Cardiac muscle cell (in vitro differentiated cells and primary cell): ENCODE measurements around the gene ZNF556. TPM values are rescaled to one million over a fixed set of nuclear protein-coding genes. Genes with fewer than 3 reads are reported as not detected.
"Not testable (repeated sequence)": the region's sequence is repeated elsewhere in the genome, so short reads cannot be mapped to it uniquely, and the experiment has no call there.

Experiments used
- DNase-seq, 2 donors: peaks; one replicate each; pipeline versions ENCODE4 v3.0.0 to v3.0.0-alpha.2; 2010 to 2017; ENCODE audit warnings: low read depth in 1 of 2, low spot score in 1 of 2
- H3K27ac ChIP-seq: fragments of 200-600 bp; sonication (generic); 2 replicates; pipeline ENCODE4 v1.5.1; 2016
- H3K27me3 ChIP-seq: fragments of 200-600 bp; sonication (generic); 2 replicates; pipeline ENCODE4 v1.6.0; 2016; ENCODE audit warnings: control low read depth
- H3K36me3 ChIP-seq: fragments of 200-600 bp; sonication (generic); 2 replicates; pipeline ENCODE4 v1.5.1; 2016; ENCODE audit warnings: control low read depth
- H3K4me1 ChIP-seq: fragments of 200-600 bp; sonication (generic); 2 replicates; pipeline ENCODE4 v1.8.1; 2017; ENCODE audit warnings: low read depth, mild to moderate bottlenecking, mixed run types
- H3K4me3 ChIP-seq: fragments of 200-600 bp; sonication (generic); 2 replicates; pipeline ENCODE4 v1.5.1; 2016; ENCODE audit warnings: mild to moderate bottlenecking
- H3K9me3 ChIP-seq: fragments of 200-600 bp; sonication (generic); 2 replicates; pipeline ENCODE4 v1.5.1; 2017; ENCODE audit warnings: low read depth, mild to moderate bottlenecking, control low read depth
- polyA plus RNA-seq: library from polyadenylated mRNA; unstranded; fragments of >200 nt; fragmentation: Nextera tagmentation; extraction: Ambion mirVana; gene quantifications from 2 replicates; pipeline ENCODE4 v1.2.1, GENCODE V29; 2016
- total RNA-seq: library from RNA; depleted of rRNA; stranded (reverse); fragments of >200 nt; gene quantifications from 2 replicates; pipeline ENCODE4 v1.2.3, GENCODE V29; 2016
- TF ChIP-seq, protein P1 (sequence below): IDR thresholded peaks from 2 replicates; pipeline ENCODE4 v1.5.1; 2012; ENCODE audit warnings: low read depth, mild to moderate bottlenecking, low read length

The ZNF556 gene
- total and polyA plus RNA-seq, 2 experiments from 2014 or later: 0.09 to 0.21 TPM

DNA sequence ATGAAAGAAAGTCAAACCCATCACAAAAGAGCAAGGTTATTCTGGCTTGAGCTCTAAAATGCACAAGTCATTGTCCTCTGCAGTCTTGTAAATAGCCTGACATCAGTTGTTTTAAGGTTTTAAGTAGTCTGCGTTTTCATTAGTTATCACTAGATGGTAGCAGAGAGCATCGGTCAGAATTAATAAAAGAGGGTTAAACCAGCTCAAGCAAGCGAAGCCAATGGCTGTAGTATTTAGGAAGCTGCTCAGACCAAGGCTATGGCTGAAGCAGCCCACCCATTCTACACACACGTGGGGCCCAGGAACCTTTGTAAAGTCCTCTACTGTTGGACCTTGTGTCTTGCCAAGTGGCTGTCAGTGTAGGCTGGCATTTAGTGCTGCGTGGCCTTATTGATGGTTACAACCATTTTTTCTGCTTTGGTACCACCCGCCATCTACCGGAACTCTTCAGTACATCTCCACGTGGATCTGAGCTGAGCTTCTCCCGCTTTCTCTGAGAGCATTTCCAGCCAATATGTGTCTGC, 20.3 kb downstream of the ZNF556 start:
- Histone ChIP-seq H3K9me3 (no peaks in the 10 kb centered on the region), H3K36me3 (no peaks in the 10 kb centered on the region), H3K4me3 (no peak overlapping the region), H3K27me3 (no peaks in the 10 kb centered on the region), H3K4me1 (no peaks in the 10 kb centered on the region), H3K27ac (no peak overlapping the region)
- peak; percentile 72 to 82 for DNase-seq
- TF ChIP-seq, protein P1, sequence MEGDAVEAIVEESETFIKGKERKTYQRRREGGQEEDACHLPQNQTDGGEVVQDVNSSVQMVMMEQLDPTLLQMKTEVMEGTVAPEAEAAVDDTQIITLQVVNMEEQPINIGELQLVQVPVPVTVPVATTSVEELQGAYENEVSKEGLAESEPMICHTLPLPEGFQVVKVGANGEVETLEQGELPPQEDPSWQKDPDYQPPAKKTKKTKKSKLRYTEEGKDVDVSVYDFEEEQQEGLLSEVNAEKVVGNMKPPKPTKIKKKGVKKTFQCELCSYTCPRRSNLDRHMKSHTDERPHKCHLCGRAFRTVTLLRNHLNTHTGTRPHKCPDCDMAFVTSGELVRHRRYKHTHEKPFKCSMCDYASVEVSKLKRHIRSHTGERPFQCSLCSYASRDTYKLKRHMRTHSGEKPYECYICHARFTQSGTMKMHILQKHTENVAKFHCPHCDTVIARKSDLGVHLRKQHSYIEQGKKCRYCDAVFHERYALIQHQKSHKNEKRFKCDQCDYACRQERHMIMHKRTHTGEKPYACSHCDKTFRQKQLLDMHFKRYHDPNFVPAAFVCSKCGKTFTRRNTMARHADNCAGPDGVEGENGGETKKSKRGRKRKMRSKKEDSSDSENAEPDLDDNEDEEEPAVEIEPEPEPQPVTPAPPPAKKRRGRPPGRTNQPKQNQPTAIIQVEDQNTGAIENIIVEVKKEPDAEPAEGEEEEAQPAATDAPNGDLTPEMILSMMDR: peak; percentile 65

DNA sequence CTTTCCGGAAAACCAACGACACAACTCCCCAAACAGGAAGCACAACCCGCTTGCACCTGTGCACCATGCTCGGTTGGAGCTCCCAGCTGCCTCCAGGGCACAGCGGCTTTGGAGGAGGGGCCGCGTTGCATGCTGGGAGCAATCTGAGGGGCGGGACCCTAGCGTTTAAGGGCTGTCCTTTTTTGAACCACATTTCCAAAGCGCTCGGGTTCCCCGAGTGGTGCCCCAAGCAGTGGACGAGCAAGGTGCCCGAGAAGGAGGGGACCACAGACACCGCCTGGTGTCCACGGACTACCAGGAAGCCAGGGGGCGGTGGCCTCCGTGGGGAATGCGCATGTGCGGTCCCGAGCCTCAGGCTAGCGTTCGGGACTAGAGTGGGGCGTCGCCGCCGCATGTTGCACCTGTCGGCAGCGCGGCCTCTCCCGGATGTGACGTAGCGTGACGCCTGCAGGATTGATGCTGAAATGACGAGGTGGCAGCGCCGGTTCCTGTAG, 21.6 kb downstream of the ZNF556 start:
- H3K36me3 ChIP-seq: no peaks in the 10 kb centered on the region
- no peak for DNase-seq
- no peaks in the 10 kb centered on the region for H3K27me3 ChIP-seq
- no peaks in the 10 kb centered on the region for H3K4me1 ChIP-seq
- H3K9me3 ChIP-seq: no peaks in the 10 kb centered on the region
- H3K27ac ChIP-seq: no peak overlapping the region
- no peak overlapping the region for H3K4me3 ChIP-seq
- TF ChIP-seq, protein P1: no peak

DNA sequence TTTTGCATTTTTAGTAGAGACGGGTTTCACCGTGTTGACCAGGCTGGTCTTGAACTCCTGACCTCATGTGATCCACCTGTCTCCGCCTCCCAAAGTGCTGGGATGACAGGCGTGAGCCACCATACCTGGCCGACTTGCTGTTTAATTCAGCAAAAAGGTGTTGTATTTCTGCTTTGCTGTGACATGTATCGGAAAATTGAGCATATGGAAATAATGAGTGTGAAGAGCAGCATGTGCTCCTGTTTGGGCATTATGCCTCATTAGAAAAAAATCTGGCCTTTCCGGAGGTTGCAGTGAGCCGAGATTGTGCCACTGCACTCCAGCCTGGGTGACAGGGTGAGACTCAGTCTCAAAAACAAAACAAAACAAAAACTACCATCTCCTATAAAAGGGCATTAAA, 23.4 kb downstream of the ZNF556 start:
- DNase-seq, H3K27ac ChIP-seq, H3K4me1 ChIP-seq, H3K9me3 ChIP-seq, H3K36me3 ChIP-seq, H3K4me3 ChIP-seq, H3K27me3 ChIP-seq: not testable (repeated sequence)

DNA sequence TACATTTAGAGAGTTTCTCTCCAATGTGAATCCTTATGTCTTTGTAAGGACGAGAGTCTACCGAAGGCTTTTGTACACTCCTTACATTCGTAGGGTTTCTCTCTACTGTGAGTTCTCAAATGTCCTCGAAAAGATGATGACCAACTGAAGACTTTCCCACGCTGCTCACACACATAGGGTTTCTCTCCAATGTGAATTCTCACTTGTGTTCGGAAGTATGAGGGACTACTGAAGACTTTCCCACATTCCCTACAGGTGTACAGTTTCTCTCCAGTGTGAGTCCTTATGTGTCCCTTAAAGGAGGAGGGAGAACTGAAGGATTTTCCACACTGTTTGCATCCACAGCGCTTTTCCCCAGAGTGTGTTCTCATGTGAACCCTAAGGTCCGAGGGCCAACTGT, 29.6 kb downstream of the ZNF556 start:
- no peak for DNase-seq
- TF ChIP-seq, protein P1: no peak
- Histone ChIP-seq H3K36me3 (no peaks in the 10 kb centered on the region), H3K4me1 (no peaks in the 10 kb centered on the region), H3K9me3 (no peaks in the 10 kb centered on the region), H3K27ac (no peak overlapping the region), H3K4me3 (no peak overlapping the region), H3K27me3 (no peaks in the 10 kb centered on the region)

DNA sequence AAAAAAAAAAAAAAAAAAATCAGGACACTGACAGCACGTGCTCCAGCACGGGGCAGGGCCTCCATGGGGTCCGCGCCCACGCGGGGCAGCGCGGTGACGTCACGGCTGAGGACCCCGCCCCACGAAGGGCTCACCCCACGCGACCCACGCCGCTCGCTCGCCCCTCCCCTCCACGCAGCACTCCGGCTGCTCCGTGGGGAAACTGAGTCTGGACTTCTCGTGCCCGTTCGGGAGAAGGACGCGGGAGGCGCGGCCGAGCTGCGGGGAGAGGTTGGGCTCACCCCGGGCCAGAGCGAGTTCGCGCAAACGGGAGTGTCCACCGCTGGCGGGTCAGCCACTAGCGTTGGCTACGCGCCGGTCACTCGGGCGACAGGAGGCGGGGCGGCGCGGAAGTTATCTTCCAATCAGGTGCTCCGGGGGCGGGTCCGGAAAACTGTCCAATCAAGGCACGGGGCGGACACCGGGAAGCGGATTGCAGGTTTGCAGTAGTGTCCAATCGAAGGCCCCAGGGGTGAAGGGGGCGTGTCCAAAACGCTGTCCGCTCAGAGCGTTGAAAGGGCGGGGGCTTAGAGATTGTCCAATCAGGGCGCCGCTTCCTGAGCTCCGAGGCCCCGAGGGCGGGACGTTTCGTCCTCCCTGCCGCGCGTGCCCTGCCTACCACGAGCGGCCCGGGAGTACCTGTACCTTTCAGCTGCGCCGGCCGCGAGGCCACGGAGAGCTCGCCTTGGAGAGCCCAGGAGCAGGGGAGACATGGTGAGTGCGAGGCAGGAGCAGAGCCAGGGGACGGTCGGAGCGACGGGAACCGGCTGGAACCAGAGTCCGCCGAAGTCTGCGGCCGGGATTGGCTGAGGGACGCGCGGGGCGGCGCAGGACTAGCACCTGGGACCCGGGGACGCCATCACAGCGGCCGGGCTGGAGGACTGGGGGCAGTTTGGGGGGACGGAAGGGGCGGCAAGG, 33.4 kb downstream of the ZNF556 start, which contains the start of gene ZNF57:
TSS of gene ZNF57 (plus strand) at position 633 of the 957 bp plus-strand sequence. CDS start at position 751, 118 bp downstream.
- Histone ChIP-seq H3K4me1 (no peaks in the 10 kb centered on the region), H3K4me3 (peak within 1 kb of the TSS; percentile 94), H3K27me3 (no peaks in the 10 kb centered on the region), H3K36me3 (no peaks in the 10 kb centered on the region), H3K27ac (peak within 1 kb of the TSS; percentile 69), H3K9me3 (no peaks in the 10 kb centered on the region)
- TF ChIP-seq, protein P1: no peak
- DNase-seq: peak; percentile 100

DNA sequence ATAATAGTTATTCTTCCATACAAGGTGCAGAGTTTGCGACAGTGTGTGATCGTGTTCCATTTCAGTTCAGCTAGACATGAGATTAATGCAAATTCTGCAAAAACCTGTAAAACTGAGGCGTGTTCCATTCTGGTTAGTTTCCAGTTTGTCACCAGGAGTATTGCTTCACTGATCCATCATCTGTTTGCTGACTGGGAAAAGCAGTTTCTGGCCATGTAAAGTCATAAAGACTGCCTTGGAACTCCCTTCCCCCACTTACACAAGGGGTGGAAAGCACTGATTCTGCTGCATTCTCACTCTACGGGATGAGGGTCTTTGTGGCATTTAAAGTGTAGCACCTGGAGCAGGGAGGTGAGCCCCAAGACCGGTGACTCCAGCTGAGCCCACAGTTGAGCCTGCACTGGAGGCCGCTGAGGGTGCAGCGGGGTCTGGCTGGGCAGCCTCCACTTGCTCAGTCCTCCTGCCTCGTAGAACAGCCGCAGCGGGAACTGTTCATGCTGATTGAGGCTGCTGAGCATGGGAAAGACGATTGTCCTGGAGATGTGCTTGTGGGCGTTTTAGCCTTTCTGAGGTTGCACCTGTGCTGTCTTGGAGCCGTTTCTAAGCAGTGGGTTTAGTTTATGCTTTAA, 35.6 kb downstream of the ZNF556 start:
- H3K27me3 ChIP-seq: no peaks in the 10 kb centered on the region
- H3K9me3 ChIP-seq: no peaks in the 10 kb centered on the region
- H3K4me1 ChIP-seq: no peaks in the 10 kb centered on the region
- TF ChIP-seq, protein P1: no peak
- no peak for DNase-seq
- no peak overlapping the region for H3K4me3 ChIP-seq
- no peak overlapping the region for H3K27ac ChIP-seq
- H3K36me3 ChIP-seq: no peaks in the 10 kb centered on the region

DNA sequence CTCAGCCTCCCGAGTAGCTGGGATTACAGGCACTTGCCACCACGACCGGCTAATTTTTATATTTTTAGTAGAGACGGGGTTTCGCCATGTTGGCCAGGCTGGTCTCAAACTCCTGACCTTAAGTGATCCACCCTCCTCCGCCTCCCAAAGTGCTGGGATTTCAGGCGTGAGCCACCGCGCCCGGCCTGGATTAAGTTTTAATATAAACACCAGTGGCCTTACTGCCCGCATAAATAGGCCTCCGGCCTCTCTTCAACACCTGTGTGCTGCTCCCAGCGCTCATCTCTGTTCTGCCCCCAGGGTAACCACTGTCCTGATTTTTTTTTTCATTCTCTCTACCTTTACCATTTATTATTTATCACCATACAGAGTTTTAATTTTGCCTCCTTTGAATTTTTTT, 36.2 kb downstream of the ZNF556 start:
- not testable (repeated sequence) for H3K27me3 ChIP-seq, DNase-seq, H3K27ac ChIP-seq, H3K4me3 ChIP-seq, H3K36me3 ChIP-seq, H3K9me3 ChIP-seq, H3K4me1 ChIP-seq
